AG04450 (cell line): Measurements from ENCODE around the gene TRIM44. TPM values are rescaled to one million over a fixed set of nuclear protein-coding genes. Genes with fewer than 3 reads are reported as not detected.
"Not testable (repeated sequence)": the region's sequence is repeated elsewhere in the genome, so short reads cannot be mapped to it uniquely, and the experiment has no call there.

ENCODE experiments used
- CTCF ChIA-PET: fragments of 300-600, 350-600 bp; formaldehyde crosslinking; extraction: SDS; loops from one replicate; lab custom pipeline; 2022; ENCODE audit warnings: antibody characterized with exemption, inconsistent platforms; lab: Charles Lee
- POLR2A ChIA-PET: fragments of 350-600 bp; formaldehyde crosslinking; extraction: SDS; loops from one replicate; lab custom pipeline; 2021; ENCODE audit warnings: antibody characterized with exemption, inconsistent platforms; lab: Yijun Ruan, JAX
- DNase-seq: peaks from one replicate; pipeline ENCODE4 v3.0.0-alpha.2; 2011; ENCODE audit warnings: low read depth, low spot score
- H3K27ac ChIP-seq: one replicate; pipeline ENCODE4 v1.5.1; 2012; ENCODE audit warnings: low read depth, low read length, control low read depth
- H3K27me3 ChIP-seq: one replicate; pipeline ENCODE4 v1.6.0; 2012; ENCODE audit warnings: low read length; ENCODE audit not compliant: control insufficient read depth, insufficient read depth
- H3K4me3 ChIP-seq: 2 replicates; pipeline ENCODE4 v1.5.1; 2011; ENCODE audit warnings: mild to moderate bottlenecking, low read depth, low read length, control low read depth
- H3K9me3 ChIP-seq: 2 replicates; pipeline ENCODE4 v1.5.1; 2012; ENCODE audit warnings: low read length; ENCODE audit not compliant: control insufficient read depth, insufficient read depth
- polyA plus RNA-seq: library from polyadenylated mRNA; depleted of rRNA; stranded (reverse); fragments of >200 nt; gene quantifications from 2 replicates; pipeline ENCODE4 v1.2.3, GENCODE V29; 2011
- TF ChIP-seq, protein P1 (sequence below): IDR thresholded peaks from 2 replicates; pipeline ENCODE4 v1.5.1; 2011; ENCODE audit warnings: low read depth, low read length, control low read depth, inconsistent platforms

Gene TRIM44
- polyA plus RNA-seq, 1 experiment, result 70.7 TPM

DNA sequence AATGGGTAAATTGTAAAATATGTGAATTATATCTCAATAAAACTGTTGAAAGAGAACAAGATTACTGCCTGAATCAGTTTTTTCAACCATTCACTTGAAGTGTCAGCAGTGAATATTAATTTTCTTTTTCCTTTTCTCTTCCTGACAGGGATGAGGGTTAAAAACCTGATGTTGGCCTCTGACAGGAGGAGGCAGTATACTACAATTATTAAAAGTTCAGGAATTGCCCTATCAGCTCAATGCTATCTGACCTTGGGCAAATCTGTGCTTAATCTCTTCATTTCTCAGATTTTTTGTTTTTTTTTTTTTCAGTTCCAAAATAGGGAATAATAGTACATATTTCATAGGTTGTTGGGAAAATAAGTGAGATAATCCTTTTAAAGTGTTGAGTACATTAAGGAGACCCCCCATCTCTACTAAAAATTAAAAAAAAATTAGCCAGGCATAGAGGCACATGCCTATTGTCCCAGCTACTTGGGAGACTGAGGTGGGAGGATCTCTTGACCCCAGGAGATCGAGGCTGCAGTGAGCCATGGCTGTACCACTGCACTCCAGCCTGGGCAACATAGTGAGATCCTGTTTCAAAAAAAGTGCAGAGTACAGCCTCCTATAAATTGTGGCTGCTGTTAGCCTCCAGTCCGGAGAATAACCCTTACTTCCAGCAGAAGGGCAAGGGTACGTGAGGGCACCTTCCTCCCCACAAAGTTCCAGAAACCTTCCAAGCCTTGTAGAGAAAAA is 48.8 kb downstream of the TRIM44 start:
- TF ChIP-seq, protein P1, sequence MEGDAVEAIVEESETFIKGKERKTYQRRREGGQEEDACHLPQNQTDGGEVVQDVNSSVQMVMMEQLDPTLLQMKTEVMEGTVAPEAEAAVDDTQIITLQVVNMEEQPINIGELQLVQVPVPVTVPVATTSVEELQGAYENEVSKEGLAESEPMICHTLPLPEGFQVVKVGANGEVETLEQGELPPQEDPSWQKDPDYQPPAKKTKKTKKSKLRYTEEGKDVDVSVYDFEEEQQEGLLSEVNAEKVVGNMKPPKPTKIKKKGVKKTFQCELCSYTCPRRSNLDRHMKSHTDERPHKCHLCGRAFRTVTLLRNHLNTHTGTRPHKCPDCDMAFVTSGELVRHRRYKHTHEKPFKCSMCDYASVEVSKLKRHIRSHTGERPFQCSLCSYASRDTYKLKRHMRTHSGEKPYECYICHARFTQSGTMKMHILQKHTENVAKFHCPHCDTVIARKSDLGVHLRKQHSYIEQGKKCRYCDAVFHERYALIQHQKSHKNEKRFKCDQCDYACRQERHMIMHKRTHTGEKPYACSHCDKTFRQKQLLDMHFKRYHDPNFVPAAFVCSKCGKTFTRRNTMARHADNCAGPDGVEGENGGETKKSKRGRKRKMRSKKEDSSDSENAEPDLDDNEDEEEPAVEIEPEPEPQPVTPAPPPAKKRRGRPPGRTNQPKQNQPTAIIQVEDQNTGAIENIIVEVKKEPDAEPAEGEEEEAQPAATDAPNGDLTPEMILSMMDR, result 0 out of 2 replicates have a peak, but pooled peaks have one; percentile 1
- Histone ChIP-seq H3K27ac (no peak overlapping the region), H3K4me3 (no peak overlapping the region), H3K27me3 (no peaks in the 10 kb centered on the region), H3K9me3 (no peaks in the 10 kb centered on the region)
- no peak for DNase-seq
- POLR2A ChIA-PET, result no interaction called here
- CTCF ChIA-PET, result no interaction called here

DNA sequence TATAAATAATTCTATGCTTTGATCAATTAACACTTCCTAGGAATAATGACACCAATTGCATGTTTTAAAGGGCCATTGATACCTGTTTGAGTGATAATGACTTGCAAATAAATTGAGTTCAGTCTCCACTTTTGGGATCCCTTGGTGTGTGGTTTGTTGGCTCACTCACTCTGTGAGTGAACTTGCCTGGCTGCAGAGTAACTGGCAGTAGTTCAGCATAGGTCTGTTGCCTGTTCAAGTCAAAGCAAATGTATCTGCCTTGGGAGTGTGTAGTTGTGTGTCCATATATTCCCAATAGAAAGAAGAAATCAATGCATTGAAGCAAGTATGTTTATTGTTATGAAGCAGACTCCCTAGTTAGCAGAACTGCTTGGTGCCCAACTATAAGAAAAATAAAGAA is 49.3 kb downstream of the TRIM44 start:
- H3K27me3 ChIP-seq, result no peaks in the 10 kb centered on the region
- TF ChIP-seq, protein P1, result no peak
- no peak overlapping the region for H3K4me3 ChIP-seq
- no peak for DNase-seq
- H3K27ac ChIP-seq, result no peak overlapping the region
- H3K9me3 ChIP-seq, result no peaks in the 10 kb centered on the region
- ChIA-PET CTCF (no interaction called here), POLR2A (no interaction called here)

DNA sequence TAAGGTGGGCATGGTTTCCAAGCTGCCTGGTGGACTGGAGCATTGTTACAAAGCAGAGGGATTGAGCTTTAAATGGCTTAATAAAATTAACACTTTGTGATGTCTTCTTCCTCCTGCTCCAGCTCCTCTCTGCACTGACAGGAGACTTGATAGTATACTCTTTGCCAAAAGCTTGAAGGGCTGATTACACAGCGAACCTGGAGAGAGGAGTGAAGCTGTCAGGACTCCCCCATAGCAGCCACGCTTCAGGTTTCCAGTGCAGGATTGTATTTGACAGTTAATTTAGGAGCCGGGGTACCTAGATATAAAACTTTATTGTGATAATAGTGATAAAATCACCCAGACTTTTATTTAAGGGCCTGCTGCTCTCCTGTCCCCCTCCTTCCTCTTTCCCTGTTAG is 50.0 kb downstream of the TRIM44 start:
- POLR2A ChIA-PET, result no interaction called here
- Histone ChIP-seq H3K4me3 (no peak overlapping the region), H3K9me3 (no peaks in the 10 kb centered on the region), H3K27ac (no peak overlapping the region), H3K27me3 (no peaks in the 10 kb centered on the region)
- no peak for DNase-seq
- TF ChIP-seq, protein P1, result no peak
- CTCF ChIA-PET, result no interaction called here

DNA sequence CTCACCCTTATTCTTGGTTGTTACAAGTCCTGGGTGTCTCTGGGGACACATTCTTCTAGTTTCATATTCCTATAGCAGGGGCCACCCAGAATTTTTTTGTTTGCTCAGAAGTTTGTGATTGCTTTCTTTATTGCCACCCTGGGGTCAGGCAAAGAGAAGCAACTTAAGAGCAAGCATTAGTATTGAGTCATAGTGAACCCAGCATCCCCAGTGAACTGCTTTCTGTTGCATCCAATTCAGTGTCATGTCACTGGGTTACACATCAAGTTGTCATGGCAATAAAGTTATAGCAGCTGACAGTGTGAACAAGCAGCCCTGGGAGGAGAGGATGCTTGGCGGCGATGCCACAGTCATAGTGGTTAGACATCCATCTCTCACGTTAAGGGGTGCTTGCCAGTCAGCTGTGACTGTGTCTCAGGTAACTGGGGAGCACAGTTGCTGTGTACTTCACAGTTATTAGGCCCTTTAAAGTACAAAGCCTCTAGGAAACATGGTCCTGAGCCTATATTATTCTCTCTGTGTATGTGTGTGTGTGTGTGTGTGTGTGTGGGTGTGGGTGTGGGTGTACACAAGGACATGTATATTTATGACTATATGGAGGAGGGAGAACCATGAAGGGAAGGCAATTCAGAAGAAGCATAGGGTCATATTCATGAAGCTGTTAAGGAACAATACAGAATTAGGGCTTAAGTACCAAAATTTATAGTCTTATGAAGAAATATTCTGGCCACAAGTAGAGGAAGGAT is 52.5 kb downstream of the TRIM44 start:
- ChIA-PET CTCF (no interaction called here), POLR2A (no interaction called here)
- no peaks in the 10 kb centered on the region for H3K27me3 ChIP-seq
- H3K4me3 ChIP-seq, result no peak overlapping the region
- H3K27ac ChIP-seq, result no peak overlapping the region
- no peak for DNase-seq
- TF ChIP-seq, protein P1, result no peak
- H3K9me3 ChIP-seq, result no peaks in the 10 kb centered on the region

DNA sequence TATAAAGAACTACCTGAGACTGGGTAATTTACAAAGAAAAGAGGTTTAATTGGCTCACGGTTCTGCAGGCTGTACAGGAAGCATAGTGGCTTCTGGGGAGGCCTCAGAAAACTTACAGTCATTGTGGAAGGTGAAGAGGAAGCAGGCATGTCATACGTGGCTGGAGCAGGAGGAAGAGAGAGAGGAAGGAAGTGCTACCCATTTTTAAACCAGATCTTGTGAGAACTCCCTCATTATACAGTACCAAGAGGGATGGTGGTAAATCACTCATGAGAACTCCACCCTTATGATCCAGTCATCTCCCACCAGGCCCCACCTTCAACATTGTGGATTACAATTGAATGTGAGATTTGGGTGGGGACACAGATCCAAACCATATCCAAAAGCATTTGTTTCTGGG is 53.1 kb downstream of the TRIM44 start:
- H3K27me3 ChIP-seq, CTCF ChIA-PET, H3K4me3 ChIP-seq, H3K27ac ChIP-seq, DNase-seq, H3K9me3 ChIP-seq, POLR2A ChIA-PET: not testable (repeated sequence)
